ENCODE data around the gene CD69.

- no peak for TF ChIP-seq CTCF (IDR thresholded peaks at IDR 0.05)
- no peak for TF ChIP-seq POLR2A (IDR thresholded peaks at IDR 0.05)
Observed at GRCh38 chr12:9736936-9737705, 23.6 kb downstream of the CD69 start.

All from gastroesophageal sphincter (tissue), 3 donors.